Muscle layer of duodenum (tissue), 2 donors: ENCODE measurements around the gene LHX3.

Experiments
- H3K27ac ChIP-seq: one replicate; pipeline ENCODE4 v1.7.0; 2013; ENCODE audit warnings: mild to moderate bottlenecking, low read length
- H3K27me3 ChIP-seq: one replicate; pipeline ENCODE4 v1.7.0; 2013; ENCODE audit warnings: low read depth, mild to moderate bottlenecking, control low read depth, low read length
- H3K36me3 ChIP-seq, 2 donors: one replicate each; pipeline ENCODE4 v1.7.0; 2013; ENCODE audit warnings: low read length in 2 of 2, control low read depth in 1 of 2, mild to moderate bottlenecking in 1 of 2; ENCODE audit not compliant: insufficient read depth in 2 of 2, control insufficient read depth in 1 of 2
- H3K4me1 ChIP-seq, 2 donors: one replicate each; pipeline ENCODE4 v1.7.0; 2013; ENCODE audit warnings: low read length in 2 of 2, mild to moderate bottlenecking in 2 of 2, control low read depth in 1 of 2, moderate library complexity in 1 of 2; ENCODE audit not compliant: insufficient read depth in 2 of 2, control insufficient read depth in 1 of 2
- H3K4me3 ChIP-seq, 2 donors: one replicate each; pipeline ENCODE4 v1.7.0; 2013; ENCODE audit warnings: low read length in 2 of 2, low read depth in 1 of 2, mild to moderate bottlenecking in 1 of 2
- H3K9me3 ChIP-seq, 2 donors: one replicate each; pipeline ENCODE4 v1.7.0; 2013; ENCODE audit warnings: low read length in 2 of 2, control low read depth in 1 of 2, mild to moderate bottlenecking in 1 of 2; ENCODE audit not compliant: control insufficient read depth in 1 of 2
- donor health status: healthy.

The LHX3 gene

DNA sequence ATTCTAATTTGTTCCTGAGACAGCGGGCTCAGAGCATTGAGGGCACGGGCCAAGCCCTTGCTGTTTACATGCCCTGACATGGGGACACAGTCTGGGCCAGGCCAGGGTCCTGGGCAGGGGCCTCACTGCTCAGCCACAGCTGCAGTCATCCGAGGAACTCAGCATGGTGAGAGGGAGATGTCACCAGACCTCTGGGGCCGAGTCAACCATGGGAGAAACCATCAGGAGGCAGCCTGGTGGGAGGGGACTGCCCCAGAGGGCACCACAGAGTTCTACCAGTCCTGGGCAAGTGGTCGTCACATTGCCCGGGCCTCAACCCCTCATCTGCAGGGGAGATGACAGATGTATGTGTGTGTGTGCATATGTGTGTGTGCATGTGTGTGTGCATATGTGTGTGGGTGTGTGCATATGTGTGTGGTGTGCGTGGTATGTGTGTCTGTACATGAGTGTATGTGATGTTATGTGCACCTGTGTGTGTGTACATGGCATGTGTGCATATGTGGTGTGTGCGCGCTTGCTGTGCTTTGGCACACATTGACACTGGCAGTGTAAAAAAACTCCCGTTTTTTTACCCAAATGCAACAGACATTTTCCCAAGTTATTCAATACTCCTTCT lies 43.8 kb downstream of the LHX3 start:
- no peaks in the 10 kb centered on the region for H3K27me3 ChIP-seq
- no peak overlapping the region for H3K4me3 ChIP-seq
- H3K4me1 ChIP-seq: no peaks in the 10 kb centered on the region
- peaks cover 0 to 3% of the 10 kb centered on the region in 2 donors for H3K9me3 ChIP-seq
- H3K36me3 ChIP-seq: no peaks in the 10 kb centered on the region
- no peak overlapping the region for H3K27ac ChIP-seq

DNA sequence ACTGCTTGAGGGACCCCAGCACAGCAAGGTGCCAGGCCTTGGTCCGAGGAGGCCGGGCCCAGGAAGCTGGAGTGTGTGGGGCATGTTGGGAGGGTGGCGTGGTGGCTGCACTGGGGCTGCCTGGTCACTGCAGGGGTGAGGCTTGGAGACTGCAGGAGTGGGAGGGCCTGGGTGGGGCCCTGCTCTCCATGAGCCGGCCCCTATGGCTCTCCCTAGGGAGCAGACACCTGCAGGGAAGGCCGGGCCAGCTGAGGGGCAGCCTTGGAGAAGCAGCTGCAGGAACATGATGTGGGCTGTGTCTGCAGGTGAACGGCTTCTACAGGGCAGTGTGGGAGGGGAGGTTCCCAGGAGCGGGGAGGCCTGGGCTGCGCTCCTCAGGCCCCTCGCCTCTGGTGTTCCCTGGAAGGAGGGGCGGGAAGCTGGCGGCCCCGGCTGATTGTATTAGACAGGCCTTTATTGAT lies 44.5 kb downstream of the LHX3 start:
- H3K4me3 ChIP-seq: no peak overlapping the region
- no peaks in the 10 kb centered on the region for H3K4me1 ChIP-seq
- H3K27ac ChIP-seq: no peak overlapping the region
- no peaks in the 10 kb centered on the region for H3K27me3 ChIP-seq
- no peaks in the 10 kb centered on the region for H3K36me3 ChIP-seq
- H3K9me3 ChIP-seq: peaks cover 0 to 3% of the 10 kb centered on the region in 2 donors

GRCh38 chr9:136159851-136160250 lies 45.1 kb downstream of the LHX3 start:
- Histone ChIP-seq H3K4me1 (no peaks in the 10 kb centered on the region), H3K27ac (no peak overlapping the region), H3K36me3 (no peaks in the 10 kb centered on the region), H3K4me3 (no peak overlapping the region), H3K9me3 (peaks cover 0 to 3% of the 10 kb centered on the region in 2 donors), H3K27me3 (no peaks in the 10 kb centered on the region)

DNA sequence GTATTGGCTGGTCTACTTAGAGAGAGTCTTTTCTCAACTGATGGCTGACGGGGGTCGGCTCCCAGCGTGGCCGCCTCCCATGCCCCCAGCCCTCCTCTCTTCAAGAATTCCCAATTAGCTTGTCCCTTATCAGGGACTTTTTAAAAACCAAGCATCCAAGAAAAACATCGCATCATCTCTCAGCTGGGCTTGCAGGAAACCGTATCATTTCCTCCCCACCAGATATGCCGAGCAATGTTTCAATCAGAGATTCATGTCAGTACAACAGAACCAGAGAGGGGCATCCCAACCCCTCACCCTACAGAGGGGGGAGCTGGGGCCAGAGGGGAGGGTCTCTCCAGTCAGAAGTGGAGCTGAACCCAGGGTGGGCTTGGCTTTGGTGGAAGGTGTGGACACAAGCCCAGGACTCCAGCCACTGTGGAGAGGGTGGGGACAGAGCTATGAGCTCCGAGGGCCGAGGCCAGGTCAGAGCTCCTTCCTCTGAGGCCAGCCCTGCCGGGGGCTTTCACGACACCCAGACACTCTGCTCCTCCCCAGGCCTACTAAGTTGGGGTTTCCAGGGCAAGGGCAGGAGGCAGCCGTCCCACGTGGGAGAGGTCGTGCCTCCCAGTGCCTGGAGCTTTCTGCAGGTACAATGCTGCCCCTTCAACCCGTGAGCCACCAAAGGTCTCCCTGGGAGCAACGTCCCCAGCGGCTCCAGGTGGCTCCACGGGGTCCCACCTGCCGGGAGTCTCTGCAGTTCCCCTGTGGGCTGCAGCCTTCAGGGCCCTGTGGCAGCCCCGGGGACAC lies 47.3 kb downstream of the LHX3 start:
- no peaks in the 10 kb centered on the region for H3K4me1 ChIP-seq
- no peak overlapping the region for H3K4me3 ChIP-seq
- H3K9me3 ChIP-seq: no peaks in the 10 kb centered on the region
- H3K27ac ChIP-seq: no peak overlapping the region
- H3K36me3 ChIP-seq: no peaks in the 10 kb centered on the region
- no peaks in the 10 kb centered on the region for H3K27me3 ChIP-seq

GRCh38 chr9:136156209-136157120 lies 48.5 kb downstream of the LHX3 start:
- Histone ChIP-seq H3K27me3 (no peaks in the 10 kb centered on the region), H3K9me3 (no peaks in the 10 kb centered on the region), H3K4me1 (no peaks in the 10 kb centered on the region), H3K36me3 (no peaks in the 10 kb centered on the region), H3K4me3 (no peak overlapping the region), H3K27ac (no peak overlapping the region)

DNA sequence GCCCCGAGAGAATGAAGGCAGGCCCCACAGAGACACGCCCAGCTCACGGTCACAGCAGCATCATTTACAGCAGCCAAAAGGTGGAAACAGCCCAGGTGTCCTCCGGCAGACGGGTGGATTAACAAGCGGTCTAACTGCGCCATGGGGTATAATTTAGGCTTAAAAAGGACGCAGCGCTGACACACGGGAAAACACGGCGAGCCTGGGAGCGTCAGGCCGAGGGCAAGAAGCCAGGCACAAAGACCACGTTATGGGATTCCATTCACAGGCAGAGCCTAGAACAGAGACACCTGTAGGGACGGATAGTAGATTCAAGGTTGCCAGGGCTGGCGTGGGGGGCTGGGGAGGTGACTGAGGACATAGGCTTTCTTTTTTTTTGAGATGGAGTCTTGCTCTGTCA lies 49.4 kb downstream of the LHX3 start:
- no peaks in the 10 kb centered on the region for H3K4me1 ChIP-seq
- H3K36me3 ChIP-seq: no peaks in the 10 kb centered on the region
- no peaks in the 10 kb centered on the region for H3K27me3 ChIP-seq
- H3K4me3 ChIP-seq: no peak overlapping the region
- no peak overlapping the region for H3K27ac ChIP-seq
- H3K9me3 ChIP-seq: no peaks in the 10 kb centered on the region

- H3K36me3 ChIP-seq: no peaks in the 10 kb centered on the region
- H3K9me3 ChIP-seq: no peaks in the 10 kb centered on the region
- H3K27ac ChIP-seq: no peak overlapping the region
- H3K4me1 ChIP-seq: no peaks in the 10 kb centered on the region
- H3K4me3 ChIP-seq: no peak overlapping the region
- no peaks in the 10 kb centered on the region for H3K27me3 ChIP-seq
These were observed 50.0 kb downstream of the LHX3 start for GRCh38 chr9:136154943-136155342.

DNA sequence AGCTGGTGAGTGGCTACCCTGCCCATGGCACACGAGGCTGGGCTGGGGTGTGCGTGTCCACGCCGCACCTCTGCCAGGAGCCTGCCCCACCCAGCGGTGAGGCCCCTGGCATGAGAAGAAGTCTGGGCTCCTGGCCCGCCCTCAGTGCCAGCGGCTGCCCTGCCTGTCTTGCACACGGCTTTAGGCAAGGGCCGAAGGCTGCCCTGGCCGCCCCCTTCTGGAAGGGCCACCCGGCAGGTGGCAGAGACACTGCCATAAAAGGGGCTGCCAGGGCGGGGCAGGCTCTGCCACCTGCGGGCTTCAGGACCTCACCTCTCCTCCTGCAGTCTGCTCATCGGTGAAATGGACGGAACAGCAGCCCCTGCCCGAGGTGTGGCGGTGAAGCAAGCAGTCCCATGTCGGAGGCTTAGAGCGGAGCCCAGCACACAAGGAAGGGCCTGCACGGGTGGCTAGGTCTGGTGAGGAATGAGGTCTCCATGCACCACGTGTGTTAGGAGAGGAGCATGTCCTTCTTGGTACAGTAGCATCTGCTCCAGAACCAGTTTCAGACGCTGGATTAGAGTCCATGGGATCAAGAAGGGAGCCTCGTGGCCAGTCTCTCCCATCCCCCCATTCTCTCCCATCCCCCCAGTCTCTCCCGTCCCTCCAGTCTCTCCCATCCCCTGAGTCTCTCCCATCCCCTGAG lies 51.4 kb downstream of the LHX3 start:
- Histone ChIP-seq H3K4me3 (no peak overlapping the region), H3K27me3 (no peaks in the 10 kb centered on the region), H3K4me1 (no peaks in the 10 kb centered on the region), H3K9me3 (no peaks in the 10 kb centered on the region), H3K27ac (no peak overlapping the region), H3K36me3 (no peaks in the 10 kb centered on the region)

- Histone ChIP-seq H3K36me3 (no peaks in the 10 kb centered on the region), H3K27me3 (peaks cover 5% of the 10 kb centered on the region), H3K4me3 (no peak overlapping the region), H3K27ac (no peak overlapping the region), H3K4me1 (no peaks in the 10 kb centered on the region), H3K9me3 (no peaks in the 10 kb centered on the region)
These were observed 52.0 kb downstream of the LHX3 start for GRCh38 chr9:136152931-136153330.

- Histone ChIP-seq H3K27me3 (peaks cover 8% of the 10 kb centered on the region), H3K4me1 (no peaks in the 10 kb centered on the region), H3K36me3 (no peaks in the 10 kb centered on the region), H3K4me3 (no peak overlapping the region), H3K9me3 (no peaks in the 10 kb centered on the region), H3K27ac (no peak overlapping the region)
These were observed 52.4 kb downstream of the LHX3 start for GRCh38 chr9:136152543-136152866.
